OCI-LY1 (cell line): ENCODE data around the gene LMX1A.

ENCODE experiments used
- EZH2 ChIP-seq: fragments of 200-600 bp; sonication (generic), shearing (Covaris generic); IDR thresholded peaks from 2 replicates; pipeline ENCODE4 v1.8.0; 2017; ENCODE audit warnings: borderline replicate concordance, mixed run types, mild to moderate bottlenecking, antibody characterized with exemption, low read length, moderate library complexity, mixed read lengths
- TF ChIP-seq, protein P1 (sequence below): fragments of 200-600 bp; sonication (generic), shearing (Covaris generic); IDR thresholded peaks from 2 replicates; pipeline ENCODE4 v1.5.1; 2017; ENCODE audit warnings: mild to moderate bottlenecking, antibody characterized with exemption, low read length, moderate library complexity, mixed read lengths

DNA sequence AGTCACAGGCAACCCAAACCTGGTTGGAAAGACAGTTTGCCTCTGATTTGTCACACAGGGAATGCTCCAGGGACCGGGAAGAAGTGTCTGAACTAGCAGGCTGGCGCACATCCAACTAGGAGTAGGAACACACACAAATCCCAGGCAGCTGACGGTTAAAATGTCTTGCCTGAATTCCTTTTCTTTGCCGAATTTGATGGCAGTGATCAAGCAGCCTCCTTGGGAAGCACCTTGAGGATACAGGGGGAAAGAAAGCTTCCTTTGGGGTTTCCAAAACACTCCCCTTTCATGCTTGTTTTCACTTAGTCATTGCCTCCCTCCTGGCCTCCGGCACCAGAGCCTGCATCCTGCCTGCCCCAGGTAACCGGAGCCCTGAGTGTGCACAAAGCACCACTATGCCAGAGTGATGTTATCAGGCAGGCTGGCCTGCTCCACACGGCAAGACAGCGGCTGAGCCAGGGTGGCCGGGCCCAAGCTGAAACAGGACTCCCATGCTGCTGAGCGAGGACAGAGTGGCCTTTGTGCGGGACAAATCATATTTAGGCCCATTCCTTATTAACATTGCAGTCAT lies 193.8 kb downstream of the LMX1A start:
- no peak for TF ChIP-seq EZH2
- TF ChIP-seq, protein P1, sequence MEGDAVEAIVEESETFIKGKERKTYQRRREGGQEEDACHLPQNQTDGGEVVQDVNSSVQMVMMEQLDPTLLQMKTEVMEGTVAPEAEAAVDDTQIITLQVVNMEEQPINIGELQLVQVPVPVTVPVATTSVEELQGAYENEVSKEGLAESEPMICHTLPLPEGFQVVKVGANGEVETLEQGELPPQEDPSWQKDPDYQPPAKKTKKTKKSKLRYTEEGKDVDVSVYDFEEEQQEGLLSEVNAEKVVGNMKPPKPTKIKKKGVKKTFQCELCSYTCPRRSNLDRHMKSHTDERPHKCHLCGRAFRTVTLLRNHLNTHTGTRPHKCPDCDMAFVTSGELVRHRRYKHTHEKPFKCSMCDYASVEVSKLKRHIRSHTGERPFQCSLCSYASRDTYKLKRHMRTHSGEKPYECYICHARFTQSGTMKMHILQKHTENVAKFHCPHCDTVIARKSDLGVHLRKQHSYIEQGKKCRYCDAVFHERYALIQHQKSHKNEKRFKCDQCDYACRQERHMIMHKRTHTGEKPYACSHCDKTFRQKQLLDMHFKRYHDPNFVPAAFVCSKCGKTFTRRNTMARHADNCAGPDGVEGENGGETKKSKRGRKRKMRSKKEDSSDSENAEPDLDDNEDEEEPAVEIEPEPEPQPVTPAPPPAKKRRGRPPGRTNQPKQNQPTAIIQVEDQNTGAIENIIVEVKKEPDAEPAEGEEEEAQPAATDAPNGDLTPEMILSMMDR = no peak
